K562 (cell line): ENCODE data around the gene PRSS56. TPM values are rescaled to one million over a fixed set of nuclear protein-coding genes. Genes with fewer than 3 reads are reported as not detected.

ENCODE experiments used
- ATAC-seq: fragments of 200-7000 bp; cut with Tn5 transposase; 3 replicates; pipeline ENCODE4 v1.9.1; 2020; ENCODE audit warnings: moderate library complexity
- BruUV-seq: library from RNA; stranded (reverse); fragments of 400-500 nt; replicated peaks from 2 replicates; lab custom pipeline; 2021; lab: Mats Ljungman, UMichigan
- CTCF ChIA-PET: fragments of 300-600 bp; formaldehyde crosslinking; extraction: SDS; loops from one replicate; lab custom pipeline; 2021; ENCODE audit warnings: low intra/inter-chr PET ratio; lab: Yijun Ruan, JAX
- POLR2A ChIA-PET: fragments of 300-600, 350-650 bp; sonication (Branson Sonifier 250); formaldehyde crosslinking; extraction: SDS; loops from one replicate; lab custom pipeline; 2021; ENCODE audit warnings: antibody characterized with exemption, inconsistent platforms; lab: Yijun Ruan, JAX
- DNase-seq, 4 experiments: peaks; one replicate each; pipeline versions ENCODE4 v3.0.0 to v3.0.0-alpha.2; 2011 to 2018; ENCODE audit warnings: low spot score in 3 of 4, mixed read lengths in 3 of 4; ENCODE audit errors: extremely low read depth in 1 of 4
- FAIRE-seq: peaks from 2 replicates; lab custom pipeline; 2011; peaks lifted over from hg19 to GRCh38; lab: Jason Lieb, UNC
- H2AFZ ChIP-seq: 2 replicates; pipeline ENCODE4 v1.6.0; 2011; ENCODE audit warnings: low read depth, low read length, control low read depth, inconsistent platforms
- H3K27ac ChIP-seq: fragments of 200-600 bp; 3 replicates; pipeline ENCODE4 v1.8.0; 2011; ENCODE audit warnings: low read depth, mild to moderate bottlenecking, control low read depth, inconsistent platforms, low read length, moderate library complexity, mixed read lengths; ENCODE audit errors: extremely low read depth
- H3K27me3 ChIP-seq, 2 experiments: fragments of 300-600 bp in 1 of 2; 2 replicates in 1 of 2; 3 replicates in 1 of 2; pipeline versions ENCODE4 v1.6.0 to v1.8.0; 2011; ENCODE audit warnings: inconsistent platforms in 2 of 2, low read length in 2 of 2, mild to moderate bottlenecking in 1 of 2, mixed read lengths in 1 of 2, moderate library complexity in 1 of 2; ENCODE audit not compliant: control insufficient read depth in 2 of 2, insufficient read depth in 2 of 2
- H3K36me3 ChIP-seq: fragments of 300-600 bp; 3 replicates; pipeline ENCODE4 v1.8.0; 2011; ENCODE audit warnings: mild to moderate bottlenecking, low read length, inconsistent platforms; ENCODE audit not compliant: control insufficient read depth, insufficient read depth
- H3K4me1 ChIP-seq, 2 experiments: fragments of 200-600 bp in 1 of 2; replicated peaks in 1 of 2; 2 replicates in 1 of 2; 3 replicates in 1 of 2; pipeline versions ENCODE4 v1.5.1 to v1.8.0; 2011; ENCODE audit warnings: inconsistent platforms in 2 of 2, low read length in 2 of 2, mild to moderate bottlenecking in 1 of 2, mixed read lengths in 1 of 2, moderate library complexity in 1 of 2; ENCODE audit not compliant: control insufficient read depth in 2 of 2, insufficient read depth in 2 of 2
- H3K4me2 ChIP-seq: 2 replicates; pipeline ENCODE4 v1.6.1; 2011; ENCODE audit warnings: low read length, control low read depth, inconsistent platforms, mixed read lengths; ENCODE audit not compliant: insufficient read depth
- H3K4me3 ChIP-seq: fragments of 200-600 bp; sonication (generic), shearing (Covaris generic); 2 replicates; pipeline ENCODE4 v1.5.1; 2016; ENCODE audit warnings: control low read depth, inconsistent platforms
- H3K79me2 ChIP-seq: fragments of 200-600 bp; 3 replicates; pipeline ENCODE4 v1.8.0; 2011; ENCODE audit warnings: low read length, inconsistent platforms; ENCODE audit not compliant: control insufficient read depth, insufficient read depth
- H3K9ac ChIP-seq, 2 experiments: 2 replicates each; pipeline versions ENCODE4 v1.6.0 to v1.6.1; 2011; ENCODE audit warnings: low read depth in 2 of 2, low read length in 2 of 2, control low read depth in 1 of 2, inconsistent platforms in 1 of 2, mild to moderate bottlenecking in 1 of 2, mixed read lengths in 1 of 2; ENCODE audit not compliant: insufficient read depth in 1 of 2
- H3K9me1 ChIP-seq: one replicate; pipeline ENCODE4 v1.6.0; 2011; ENCODE audit warnings: inconsistent platforms, mild to moderate bottlenecking, low read length, moderate library complexity; ENCODE audit not compliant: control insufficient read depth, insufficient read depth
- H3K9me3 ChIP-seq: replicated peaks from 2 replicates; pipeline ENCODE4 v1.5.1; 2011; ENCODE audit warnings: low read depth, low read length, inconsistent platforms; ENCODE audit not compliant: control insufficient read depth, insufficient read depth
- H4K20me1 ChIP-seq: replicated peaks from 2 replicates; pipeline ENCODE4 v1.6.1; 2011; ENCODE audit warnings: low read length, inconsistent platforms, mixed read lengths; ENCODE audit not compliant: control insufficient read depth, insufficient read depth
- CBX1 ChIP-seq: sonication (generic); IDR thresholded peaks from 2 replicates; pipeline ENCODE4 v1.6.1; 2016; ENCODE audit warnings: antibody characterized with exemption, low read depth, mild to moderate bottlenecking
- ETV1 ChIP-seq: fragments of 450-650 bp; conservative IDR thresholded peaks from 2 replicates; pipeline ENCODE4 v1.6.1; 2016; ENCODE audit warnings: missing genetic modification characterization, control low read depth, low read depth, missing compliant biosample characterization
- FOXM1 ChIP-seq, 2 experiments: fragments of 450-650 bp in 1 of 2; sonication (generic) in 1 of 2; formaldehyde crosslinking in 1 of 2; IDR thresholded peaks; 2 replicates each; pipeline versions ENCODE4 v1.6.1 to v1.9.0; 2017 to 2022; ENCODE audit warnings: low read depth in 2 of 2, mild to moderate bottlenecking in 2 of 2, missing genetic modification reagents in 1 of 2, moderate library complexity in 1 of 2
- HNRNPK ChIP-seq: fragments of 200-400 bp; formaldehyde crosslinking; IDR thresholded peaks from one replicate; pipeline ENCODE4 v1.6.1; 2018; ENCODE audit warnings: mild to moderate bottlenecking, low read depth, low read length; ENCODE audit not compliant: poor library complexity, severe bottlenecking
- MLLT1 ChIP-seq, 2 experiments: fragments of 450-650 bp; IDR thresholded peaks; 2 replicates each; pipeline ENCODE4 v1.6.1; 2016
- NRF1 ChIP-seq, 2 experiments: fragments of 450-650 bp; IDR thresholded peaks in 1 of 2; conservative IDR thresholded peaks in 1 of 2; 2 replicates each; pipeline ENCODE4 v1.6.1; 2014; ENCODE audit warnings: mild to moderate bottlenecking in 2 of 2
- POLR2B ChIP-seq: fragments of 450-650 bp; IDR thresholded peaks from 2 replicates; pipeline ENCODE4 v1.6.1; 2018; ENCODE audit warnings: low read depth; ENCODE audit not compliant: partially characterized antibody
- RBM14 ChIP-seq: fragments of 200-400 bp; formaldehyde crosslinking; IDR thresholded peaks from 2 replicates; pipeline ENCODE4 v1.6.1; 2018; ENCODE audit warnings: low read depth, mild to moderate bottlenecking, low read length, moderate library complexity, borderline replicate concordance; ENCODE audit not compliant: insufficient read depth
- RBM34 ChIP-seq: fragments of 200-400 bp; formaldehyde crosslinking; IDR thresholded peaks from 2 replicates; pipeline ENCODE4 v1.6.1; 2018; ENCODE audit warnings: low read length, borderline replicate concordance; ENCODE audit not compliant: insufficient read depth
- ZFP30 ChIP-seq: fragments of 250-450 bp; sonication (Bioruptor Pico); IDR thresholded peaks from 2 replicates; pipeline ENCODE4 v1.8.0; 2022; ENCODE audit warnings: moderate library complexity, mild to moderate bottlenecking, inconsistent platforms, borderline replicate concordance
- ZNF274 ChIP-seq: IDR thresholded peaks from 2 replicates; pipeline ENCODE4 v1.6.1; 2011; ENCODE audit warnings: low read depth, mild to moderate bottlenecking, low read length, moderate library complexity, borderline replicate concordance
- WGBS: fragments of 100-300 bp; shearing (Covaris generic); methylation state at CpG from one replicate; pipeline ENCODE4 v1.1.6; 2016; ENCODE audit warnings: low coverage, mixed read lengths; ENCODE audit not compliant: insufficient coverage; ENCODE audit errors: missing lambda C conversion rate; 5-methylcytosine and 5-hydroxymethylcytosine counted together
- in situ Hi-C: fragments of 300-500 bp; cut with MboI; formaldehyde crosslinking; loops from 4 replicates; pipeline ENCODE4 v1.15.0; 2018; ENCODE audit warnings: inconsistent platforms, mixed read lengths
- intact Hi-C: fragments of 100-400 bp; cut with micrococcal nuclease; formaldehyde crosslinking; loops from 2 replicates; pipeline ENCODE4 v1.14.2; 2022
- polyA plus RNA-seq, 8 experiments: library from polyadenylated mRNA; depleted of rRNA in 4 of 8; stranded (reverse) in 5 of 8; unstranded in 3 of 8; fragments of >200 nt; fragmentation: Nextera tagmentation in 2 of 8; fragmentation: Illumina TruSeq in 1 of 8; extraction: Ambion mirVana in 2 of 8; extraction: Trizol in 1 of 8; gene quantifications; 2 replicates each; pipeline versions ENCODE4 v1.2.1 to v1.2.3, GENCODE V29; 2011 to 2014; ENCODE audit warnings: inconsistent platforms in 1 of 8, missing spikeins in 1 of 8
- total RNA-seq, 7 experiments: library from RNA; depleted of rRNA in 6 of 7; stranded (reverse); fragments of >200 nt in 6 of 7; fragmentation: Illumina TruSeq in 2 of 7; extraction: Trizol in 2 of 7; gene quantifications; 2 replicates each; pipeline versions ENCODE4 v1.2.1 to v1.2.3, GENCODE V29; 2011 to 2021; ENCODE audit warnings: low replicate concordance in 1 of 7

PRSS56 gene
- total and polyA plus RNA-seq, 9 of the 15 experiments (the other 6 are each of a cell fraction or from before 2014, with no cell fraction given): not detected

- POLR2A ChIA-PET: interaction anchor here (0.7 to 1.3 kb wide), 2 partner anchors 14 to 16 kb away, joined by 3 to 5 read pairs; no protein-coding TSS in a partner anchor
- Histone ChIP-seq H4K20me1 (no peaks in the 10 kb centered on the region), H3K4me2 (no peak overlapping the region), H3K4me3 (no peak overlapping the region), H3K27me3 (peaks cover 2 to 34% of the 10 kb centered on the region in 2 experiments; a peak in 4 of 5 replicates), H3K4me1 (peaks cover 0 to 3% of the 10 kb centered on the region in 2 experiments; a peak in 1 of 5 replicates), H3K79me2 (no peaks in the 10 kb centered on the region), H3K9me3 (no peaks in the 10 kb centered on the region), H2AFZ (no peak overlapping the region), H3K36me3 (no peaks in the 10 kb centered on the region), H3K9me1 (no peaks in the 10 kb centered on the region), H3K9ac (no peak overlapping the region), H3K27ac (no peak overlapping the region)
- ATAC-seq (no peak), FAIRE-seq (no peak), DNase-seq (no peak)
- BruUV-seq: no TSS peak
- TF ChIP-seq CBX1 (no peak), NRF1 (conservative IDR thresholded peaks at IDR 0.05 in 1 of 2, IDR thresholded peaks at IDR 0.05 in 1 of 2) (no peak)
- in situ Hi-C loops: no loop called here
- WGBS: 0% methylated on average over 12 of the region's 13 CpGs
- CTCF ChIA-PET: no interaction called here
- intact Hi-C loops: no loop called here
Observed at GRCh38 chr2:232477751-232478510, 42.3 kb upstream of the PRSS56 start.

- peaks cover 0 to 3% of the 10 kb centered on the region in 2 experiments; a peak in 1 of 5 replicates for H3K4me1 ChIP-seq
- H3K9ac ChIP-seq: no peak overlapping the region
- ATAC-seq (no peak; the same call in 2 of the 3 replicates), FAIRE-seq (no peak), DNase-seq (no peak)
- H3K9me3 ChIP-seq: no peaks in the 10 kb centered on the region
- peaks cover 0 to 27% of the 10 kb centered on the region in 2 experiments; a peak in 3 of 5 replicates for H3K27me3 ChIP-seq
- no peaks in the 10 kb centered on the region for H3K9me1 ChIP-seq
- no TSS peak for BruUV-seq
- no peaks in the 10 kb centered on the region for H3K79me2 ChIP-seq
- in situ Hi-C loops (no loop called here), intact Hi-C loops (no loop called here)
- whole genome bisulfite sequencing: 0% methylated on average over 4 of the region's 19 CpGs
- CTCF ChIA-PET: no interaction called here
- no peak overlapping the region for H3K27ac ChIP-seq
- H2AFZ ChIP-seq: no peak overlapping the region
- H4K20me1 ChIP-seq: no peaks in the 10 kb centered on the region
- H3K4me2 ChIP-seq: no peak overlapping the region
- POLR2A ChIA-PET: interaction anchor here (0.7 kb wide), 1 partner anchor 15 kb away, joined by 3 read pairs; no protein-coding TSS in a partner anchor
- H3K4me3 ChIP-seq: no peak overlapping the region
- no peaks in the 10 kb centered on the region for H3K36me3 ChIP-seq
- TF ChIP-seq POLR2B (no peak), ZNF274 (no peak), MLLT1 (IDR thresholded peaks at IDR 0.05) (no peak), FOXM1 (IDR thresholded peaks at IDR 0.05; ENCODE audit: low read depth) (no peak), FOXM1 (CRISPR knock-in tag; IDR thresholded peaks at IDR 0.05; ENCODE audit: low read depth) (no peak), RBM34 (no peak), HNRNPK (no peak), ETV1 (tag) (no peak), ZFP30 (CRISPR knock-in tag) (no peak), RBM14 (no peak)
Observed at GRCh38 chr2:232478571-232479340, 41.4 kb upstream of the PRSS56 start.
